ENCODE results near the gene DDX49. TPM values are rescaled to one million over a fixed set of nuclear protein-coding genes. Genes with fewer than 3 reads are reported as not detected.

Gene DDX49
- total RNA-seq, 1 experiment from 2014 or later, result 51.9 TPM

DNA sequence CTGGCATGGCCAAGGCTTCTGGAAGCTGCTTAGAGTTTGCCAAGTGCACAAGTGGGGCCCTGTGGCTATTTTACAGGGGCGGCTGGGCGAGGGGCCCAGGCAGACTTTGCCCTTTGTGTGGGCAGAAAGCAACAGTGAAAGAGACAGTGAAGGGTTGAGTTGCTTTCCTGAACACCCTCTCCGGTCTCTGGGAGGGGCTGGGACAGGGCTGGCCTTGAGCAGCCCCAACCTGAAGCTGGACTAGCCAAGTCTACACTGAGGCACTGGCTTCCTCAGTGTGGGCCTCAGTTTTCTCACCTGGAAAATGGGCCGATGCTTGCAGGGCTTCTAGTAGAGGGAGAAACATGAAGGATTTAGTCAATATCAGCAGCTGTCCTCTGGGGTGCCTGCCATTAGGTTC, 23.9 kb downstream of the DDX49 start:
- TF ChIP-seq CBX3 (IDR thresholded peaks at IDR 0.05; ENCODE audit: low read depth) (no peak), TCF7L2 (IDR thresholded peaks at IDR 0.05; ENCODE audit: borderline replicate concordance, extremely low read depth, insufficient read depth, insufficient read length) (no peak), SIN3A (IDR thresholded peaks at IDR 0.05; ENCODE audit: low read depth) (no peak), EGR1 (IDR thresholded peaks at IDR 0.05; ENCODE audit: low read depth) (no peak), ZFX (IDR thresholded peaks at IDR 0.05) (no peak), YY1 (IDR thresholded peaks at IDR 0.05; ENCODE audit: extremely low read depth, insufficient replicate concordance, low read depth, low read length) (no peak), FOSL1 (IDR thresholded peaks at IDR 0.05; ENCODE audit: low read depth) (no peak), JUND (IDR thresholded peaks at IDR 0.05) (no peak), RAD21 (IDR thresholded peaks at IDR 0.05; ENCODE audit: low read depth) (no peak), POLR2AphosphoS5 (IDR thresholded peaks at IDR 0.05; ENCODE audit: low read depth, low read length) (no peak)
- TF ChIP-seq, protein P1, sequence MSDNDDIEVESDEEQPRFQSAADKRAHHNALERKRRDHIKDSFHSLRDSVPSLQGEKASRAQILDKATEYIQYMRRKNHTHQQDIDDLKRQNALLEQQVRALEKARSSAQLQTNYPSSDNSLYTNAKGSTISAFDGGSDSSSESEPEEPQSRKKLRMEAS (IDR thresholded peaks at IDR 0.05), result no peak
- TF ChIP-seq, protein P2, sequence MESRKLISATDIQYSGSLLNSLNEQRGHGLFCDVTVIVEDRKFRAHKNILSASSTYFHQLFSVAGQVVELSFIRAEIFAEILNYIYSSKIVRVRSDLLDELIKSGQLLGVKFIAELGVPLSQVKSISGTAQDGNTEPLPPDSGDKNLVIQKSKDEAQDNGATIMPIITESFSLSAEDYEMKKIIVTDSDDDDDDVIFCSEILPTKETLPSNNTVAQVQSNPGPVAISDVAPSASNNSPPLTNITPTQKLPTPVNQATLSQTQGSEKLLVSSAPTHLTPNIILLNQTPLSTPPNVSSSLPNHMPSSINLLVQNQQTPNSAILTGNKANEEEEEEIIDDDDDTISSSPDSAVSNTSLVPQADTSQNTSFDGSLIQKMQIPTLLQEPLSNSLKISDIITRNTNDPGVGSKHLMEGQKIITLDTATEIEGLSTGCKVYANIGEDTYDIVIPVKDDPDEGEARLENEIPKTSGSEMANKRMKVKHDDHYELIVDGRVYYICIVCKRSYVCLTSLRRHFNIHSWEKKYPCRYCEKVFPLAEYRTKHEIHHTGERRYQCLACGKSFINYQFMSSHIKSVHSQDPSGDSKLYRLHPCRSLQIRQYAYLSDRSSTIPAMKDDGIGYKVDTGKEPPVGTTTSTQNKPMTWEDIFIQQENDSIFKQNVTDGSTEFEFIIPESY (IDR thresholded peaks at IDR 0.05; ENCODE audit: extremely low read depth, insufficient replicate concordance, low read length), result no peak
- intact Hi-C loops (cut with micrococcal nuclease), result no loop called here
- POLR2A ChIA-PET, result no interaction called here
- Histone ChIP-seq H3K9me2 (ENCODE audit: insufficient read depth) (no peaks in the 10 kb centered on the region), H3K4me2 (ENCODE audit: low read length) (no peak overlapping the region), H4K20me1 (ENCODE audit: insufficient read depth) (no peaks in the 10 kb centered on the region), H3K4me3 (replicated peaks in 1 of 2; ENCODE audit: low read depth in 1 of 2, low read length in 2 of 2) (no peak overlapping the region), H3K27ac (ENCODE audit: low read depth, low read length) (no peak overlapping the region), H3K4me1 (ENCODE audit: control insufficient read depth in 1 of 2, insufficient read depth in 2 of 2, low read length in 2 of 2) (peaks cover 10 to 29% of the 10 kb centered on the region in 2 experiments), H3K27me3 (ENCODE audit: insufficient read depth, low read length) (no peaks in the 10 kb centered on the region), H2AFZ (ENCODE audit: low read depth, low read length, poor library complexity, severe bottlenecking) (no peak overlapping the region), H3K36me3 (ENCODE audit: control insufficient read depth in 1 of 2, insufficient read depth in 2 of 2, low read length in 2 of 2) (no peaks in the 10 kb centered on the region), H3K9me3 (ENCODE audit: control insufficient read depth in 1 of 2, insufficient read depth in 1 of 2, low read depth in 1 of 2, low read length in 2 of 2) (no peaks in the 10 kb centered on the region), H3K79me2 (ENCODE audit: insufficient read depth, low read length) (peaks cover 9% of the 10 kb centered on the region; the same call in 1 of the 2 replicates), H3K9ac (ENCODE audit: low read length) (no peak overlapping the region)
- BruUV-seq (replicated peaks), result no TSS peak
- DNase-seq (ENCODE audit: low read depth, low spot score), result no peak
- RAD21 ChIA-PET (ENCODE audit: low non-redundant PET in 1 of 2, low total read pairs in 2 of 2, uncharacterized antibody in 2 of 2, unreplicated experiment in 2 of 2), result no interaction called here
- CTCF ChIA-PET, result no interaction called here
- no peak for ATAC-seq

Data from HCT116 (cell line).